ENCODE measurements around the gene PTPRG. TPM values are rescaled to one million over a fixed set of nuclear protein-coding genes. Genes with fewer than 3 reads are reported as not detected.

PTPRG gene
- total RNA-seq, 1 experiment from 2014 or later, result 69.3 TPM

DNA sequence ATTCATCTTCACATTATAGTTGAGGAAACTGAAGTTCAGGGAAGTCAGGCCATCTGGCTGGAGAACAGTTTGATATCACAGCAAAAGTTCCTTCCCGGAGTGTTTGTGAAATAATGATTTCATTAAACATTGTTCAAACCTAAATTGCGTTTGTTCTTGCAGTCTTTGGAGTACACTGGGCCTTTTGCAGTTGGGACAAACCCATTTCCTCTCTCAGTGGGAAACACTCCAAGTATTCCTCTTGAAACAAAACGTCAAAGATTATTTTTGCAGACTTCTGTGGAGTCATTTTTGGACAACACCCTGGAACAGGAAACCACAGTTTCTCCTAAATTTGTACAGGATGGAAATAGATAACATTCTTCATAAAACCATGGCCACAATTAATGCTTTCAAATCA, 287.5 kb downstream of the PTPRG start:
- no peaks in the 10 kb centered on the region for H3K9me3 ChIP-seq (ENCODE audit: control insufficient read depth, low read depth, low read length)
- H3K56ac ChIP-seq (ENCODE audit: insufficient read length, low read depth, low read length), result no peak overlapping the region
- no peaks in the 10 kb centered on the region for H3K23me2 ChIP-seq (ENCODE audit: insufficient read length, low read depth, low read length, poor library complexity, severe bottlenecking)
- H3K4me3 Mint-ChIP-seq, result no peak overlapping the region
- H3K27ac ChIP-seq (ENCODE audit: insufficient read length, low read depth, low read length), result no peak overlapping the region
- peaks cover 5% of the 10 kb centered on the region for H3K79me1 ChIP-seq (ENCODE audit: insufficient read depth, low read depth, low read length, poor library complexity, severe bottlenecking)
- H3K4me1 Mint-ChIP-seq, result peaks cover 66 to 68% of the 10 kb centered on the region in 2 experiments
- no peak overlapping the region for H4K5ac ChIP-seq (ENCODE audit: insufficient read length, low read depth, low read length)
- H3K4me1 ChIP-seq (ENCODE audit: insufficient read depth, low read length), result peaks cover 21% of the 10 kb centered on the region
- H3K4ac ChIP-seq (ENCODE audit: low read depth, low read length), result no peak overlapping the region
- no CpG with 5 or more reads among the region's 3 CpGs for WGBS (ENCODE audit: extremely low coverage, insufficient read length, low lambda C conversion rate)
- H3K4me2 ChIP-seq (ENCODE audit: insufficient read depth, insufficient read length, low read length), result no peak overlapping the region
- no peak overlapping the region for H2AK5ac ChIP-seq (ENCODE audit: insufficient read length, low read length)
- H3K14ac ChIP-seq (ENCODE audit: insufficient read depth, low read length), result no peak overlapping the region
- H3K36me3 Mint-ChIP-seq (ENCODE audit: insufficient read depth in 1 of 3, low read depth in 3 of 3), result no peaks in the 10 kb centered on the region; a peak in 2 of 7 replicates
- H2BK5ac ChIP-seq (ENCODE audit: insufficient read length, low read length), result no peak overlapping the region
- no peak overlapping the region for H2BK12ac ChIP-seq (ENCODE audit: insufficient read length, low read depth, low read length)
- no peak overlapping the region for H3K27ac Mint-ChIP-seq
- no peak overlapping the region for H2BK20ac ChIP-seq (ENCODE audit: low read depth, low read length, poor library complexity, severe bottlenecking)
- no peak overlapping the region for H2BK120ac ChIP-seq (ENCODE audit: low read depth, low read length, poor library complexity, severe bottlenecking)
- no peaks in the 10 kb centered on the region for H3K9me3 Mint-ChIP-seq
- H4K91ac ChIP-seq (ENCODE audit: insufficient read length, low read depth, low read length), result no peak overlapping the region
- H3T11ph ChIP-seq (ENCODE audit: low read length), result no peak overlapping the region
- H2BK15ac ChIP-seq (ENCODE audit: low read depth, low read length), result no peak overlapping the region
- no peaks in the 10 kb centered on the region for H3K27me3 ChIP-seq (ENCODE audit: insufficient read depth, low read length)
- no peaks in the 10 kb centered on the region; the same call in 1 of the 2 replicates for H3K27me3 Mint-ChIP-seq (ENCODE audit: low read depth)
- TF ChIP-seq, protein P1, sequence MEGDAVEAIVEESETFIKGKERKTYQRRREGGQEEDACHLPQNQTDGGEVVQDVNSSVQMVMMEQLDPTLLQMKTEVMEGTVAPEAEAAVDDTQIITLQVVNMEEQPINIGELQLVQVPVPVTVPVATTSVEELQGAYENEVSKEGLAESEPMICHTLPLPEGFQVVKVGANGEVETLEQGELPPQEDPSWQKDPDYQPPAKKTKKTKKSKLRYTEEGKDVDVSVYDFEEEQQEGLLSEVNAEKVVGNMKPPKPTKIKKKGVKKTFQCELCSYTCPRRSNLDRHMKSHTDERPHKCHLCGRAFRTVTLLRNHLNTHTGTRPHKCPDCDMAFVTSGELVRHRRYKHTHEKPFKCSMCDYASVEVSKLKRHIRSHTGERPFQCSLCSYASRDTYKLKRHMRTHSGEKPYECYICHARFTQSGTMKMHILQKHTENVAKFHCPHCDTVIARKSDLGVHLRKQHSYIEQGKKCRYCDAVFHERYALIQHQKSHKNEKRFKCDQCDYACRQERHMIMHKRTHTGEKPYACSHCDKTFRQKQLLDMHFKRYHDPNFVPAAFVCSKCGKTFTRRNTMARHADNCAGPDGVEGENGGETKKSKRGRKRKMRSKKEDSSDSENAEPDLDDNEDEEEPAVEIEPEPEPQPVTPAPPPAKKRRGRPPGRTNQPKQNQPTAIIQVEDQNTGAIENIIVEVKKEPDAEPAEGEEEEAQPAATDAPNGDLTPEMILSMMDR (conservative IDR thresholded peaks at IDR 0.05), result no peak
- DNase-seq, result no peak
- H3K9ac ChIP-seq (ENCODE audit: extremely low read depth, insufficient read length, low read length), result no peak overlapping the region
- H4K8ac ChIP-seq (replicated peaks; ENCODE audit: insufficient read length, low read depth, low read length), result no peak overlapping the region
- no peaks in the 10 kb centered on the region for H4K20me1 ChIP-seq (ENCODE audit: control insufficient read depth, insufficient read depth, insufficient read length)
- H2AFZ ChIP-seq (ENCODE audit: low read length), result no peak overlapping the region
- no peak overlapping the region for H3K18ac ChIP-seq (ENCODE audit: insufficient read length, low read depth, low read length)
- H3K79me2 ChIP-seq (ENCODE audit: insufficient read depth, low read length), result peaks cover 17% of the 10 kb centered on the region; the same call in 1 of the 2 replicates
- H3K23ac ChIP-seq (ENCODE audit: insufficient read length, low read depth, low read length), result no peak overlapping the region
